GM23248 (cell line): ENCODE data around the gene CCNE1.

Experiments used
- EZH2 ChIP-seq: fragments of 200-600 bp; sonication (generic); IDR thresholded peaks from 2 replicates; pipeline ENCODE4 v1.6.1; 2018; ENCODE audit warnings: antibody characterized with exemption, mild to moderate bottlenecking; ENCODE audit not compliant: insufficient read depth, poor library complexity, severe bottlenecking
- EZH2phosphoT487 ChIP-seq: fragments of 200-600 bp; sonication (generic); IDR thresholded peaks from 2 replicates; pipeline ENCODE4 v1.6.1; 2018; ENCODE audit warnings: antibody characterized with exemption, moderate library complexity, mild to moderate bottlenecking, low read depth; ENCODE audit not compliant: insufficient read depth

GRCh38 chr19:29766100-29766499, 45.7 kb upstream of the CCNE1 start:
- TF ChIP-seq EZH2 (no peak), EZH2phosphoT487 (no peak)
